SK-N-SH (cell line): ENCODE data around the gene FYTTD1. TPM values are rescaled to one million over a fixed set of nuclear protein-coding genes. Genes with fewer than 3 reads are reported as not detected.

Experiments
- CTCF ChIA-PET: fragments of 300-600, 350-600 bp; formaldehyde crosslinking; extraction: SDS; loops from one replicate; lab custom pipeline; 2021; lab: Yijun Ruan, JAX
- POLR2A ChIA-PET: fragments of 350-600 bp; sonication (Branson Sonifier 250); formaldehyde crosslinking; extraction: SDS; loops from one replicate; lab custom pipeline; 2020; ENCODE audit warnings: antibody characterized with exemption, inconsistent platforms; lab: Yijun Ruan, JAX
- DNase-seq: peaks from one replicate; pipeline ENCODE4 v3.0.0; 2012
- H2AFZ ChIP-seq: fragments of 200-600 bp; sonication (generic); 2 replicates; pipeline ENCODE4 v1.8.1; 2016; ENCODE audit warnings: antibody characterized with exemption, mild to moderate bottlenecking, low read depth
- H3F3A ChIP-seq: fragments of 200-600 bp; sonication (generic); replicated peaks from 2 replicates; pipeline ENCODE3; 2016; ENCODE audit warnings: antibody characterized with exemption, mild to moderate bottlenecking; ENCODE audit not compliant: insufficient read depth
- H3K27ac ChIP-seq, 2 experiments: fragments of 200-500 bp in 1 of 2; fragments of 200-600 bp in 1 of 2; sonication (Bioruptor generic) in 1 of 2; sonication (generic), shearing (Covaris generic) in 1 of 2; 2 replicates each; pipeline versions ENCODE4 v1.5.1 to v1.6.1; 2014 to 2016; ENCODE audit warnings: low read depth in 2 of 2, inconsistent platforms in 1 of 2, low read length in 1 of 2, mild to moderate bottlenecking in 1 of 2, mixed read lengths in 1 of 2
- H3K27me3 ChIP-seq: fragments of 200-600 bp; sonication (generic), shearing (Covaris generic); 2 replicates; pipeline ENCODE4 v1.6.1; 2016; ENCODE audit warnings: mixed run types; ENCODE audit not compliant: insufficient read depth
- H3K36me3 ChIP-seq, 2 experiments: fragments of 200-500 bp in 1 of 2; fragments of 200-600 bp in 1 of 2; sonication (Bioruptor generic) in 1 of 2; sonication (generic) in 1 of 2; replicated peaks in 1 of 2; 2 replicates each; pipeline versions ENCODE3 to v1.5.1; 2014 to 2016; ENCODE audit warnings: low read length in 1 of 2, mild to moderate bottlenecking in 1 of 2; ENCODE audit not compliant: insufficient read depth in 2 of 2, control insufficient read depth in 1 of 2
- H3K4me1 ChIP-seq, 2 experiments: fragments of 200-500 bp in 1 of 2; fragments of 200-600 bp in 1 of 2; sonication (Bioruptor generic) in 1 of 2; sonication (generic), shearing (Covaris generic) in 1 of 2; 2 replicates each; pipeline versions ENCODE4 v1.5.1 to v1.6.1; 2014 to 2016; ENCODE audit warnings: low read depth in 1 of 2, low read length in 1 of 2, mixed run types in 1 of 2; ENCODE audit not compliant: insufficient read depth in 2 of 2, control insufficient read depth in 1 of 2
- H3K4me2 ChIP-seq: fragments of 200-600 bp; sonication (generic), shearing (Covaris generic); 2 replicates; pipeline ENCODE4 v1.6.1; 2017; ENCODE audit warnings: mixed run types
- H3K4me3 ChIP-seq, 2 experiments: fragments of 200-500 bp in 1 of 2; fragments of 200-600 bp in 1 of 2; sonication (Bioruptor generic) in 1 of 2; sonication (generic), shearing (Covaris generic) in 1 of 2; 2 replicates each; pipeline versions ENCODE4 v1.5.1 to v1.8.1; 2014 to 2016; ENCODE audit warnings: low read depth in 2 of 2, inconsistent platforms in 1 of 2, low read length in 1 of 2, mild to moderate bottlenecking in 1 of 2, mixed read lengths in 1 of 2, moderate library complexity in 1 of 2
- H3K79me2 ChIP-seq: fragments of 200-600 bp; sonication (generic); 2 replicates; pipeline ENCODE4 v1.8.1; 2017; ENCODE audit warnings: mild to moderate bottlenecking; ENCODE audit not compliant: insufficient read depth
- H3K9ac ChIP-seq: fragments of 200-600 bp; sonication (generic); 2 replicates; pipeline ENCODE4 v1.6.1; 2017; ENCODE audit warnings: mixed run types
- H3K9me2 ChIP-seq: fragments of 200-600 bp; sonication (generic); 2 replicates; pipeline ENCODE4 v1.6.1; 2017; ENCODE audit warnings: mixed run types
- H3K9me3 ChIP-seq: fragments of 200-600 bp; sonication (generic); 2 replicates; pipeline ENCODE4 v1.6.1; 2017; ENCODE audit warnings: mixed run types, mild to moderate bottlenecking, moderate library complexity
- H4K20me1 ChIP-seq: fragments of 200-600 bp; sonication (generic); 2 replicates; pipeline ENCODE4 v1.6.1; 2017; ENCODE audit warnings: mild to moderate bottlenecking, mixed run types; ENCODE audit not compliant: insufficient read depth
- CHD2 ChIP-seq: fragments of 150-350 bp; IDR thresholded peaks from 2 replicates; pipeline ENCODE4 v1.6.1; 2018; ENCODE audit warnings: low read length; ENCODE audit not compliant: partially characterized antibody
- EP300 ChIP-seq, 2 experiments: IDR thresholded peaks; 2 replicates each; pipeline versions ENCODE4 v1.4.0 to v1.6.1; 2012; ENCODE audit warnings: borderline replicate concordance in 1 of 2, low read depth in 1 of 2, low read length in 1 of 2
- FOSL2 ChIP-seq: IDR thresholded peaks from 2 replicates; pipeline ENCODE4 v1.4.0; 2012; ENCODE audit warnings: low read depth, mild to moderate bottlenecking, moderate library complexity, borderline replicate concordance
- IRF3 ChIP-seq: fragments of 150-350 bp; IDR thresholded peaks from 2 replicates; pipeline ENCODE4 v1.6.1; 2016; ENCODE audit warnings: mild to moderate bottlenecking, low read depth, low read length
- JUND ChIP-seq: IDR thresholded peaks from 2 replicates; pipeline ENCODE4 v1.4.0; 2012
- MXI1 ChIP-seq: IDR thresholded peaks from 2 replicates; pipeline ENCODE4 v1.6.1; 2012; ENCODE audit warnings: mild to moderate bottlenecking, low read depth, low read length, improper control_type of control experiment
- POLR2AphosphoS5 ChIP-seq: IDR thresholded peaks from 2 replicates; pipeline ENCODE4 v1.6.1; 2012; ENCODE audit warnings: low read depth, low read length
- RAD21 ChIP-seq: IDR thresholded peaks from 2 replicates; pipeline ENCODE4 v1.6.1; 2012; ENCODE audit warnings: mild to moderate bottlenecking, low read length
- RFX5 ChIP-seq: IDR thresholded peaks from 2 replicates; pipeline ENCODE4 v1.6.1; 2012; ENCODE audit warnings: mild to moderate bottlenecking, improper control_type of control experiment, low read length
- USF2 ChIP-seq: fragments of 150-350 bp; IDR thresholded peaks from 2 replicates; pipeline ENCODE4 v1.6.1; 2017; ENCODE audit warnings: antibody characterized with exemption, low read length, low read depth, borderline replicate concordance
- YY1 ChIP-seq: IDR thresholded peaks from 2 replicates; pipeline ENCODE4 v1.4.0; 2012; ENCODE audit warnings: low read depth, mild to moderate bottlenecking
- WGBS: methylation state at CpG from one replicate; pipeline ENCODE4 v1.1.6; 2017; ENCODE audit warnings: low lambda C conversion rate; 5-methylcytosine and 5-hydroxymethylcytosine counted together
- polyA plus RNA-seq, 3 experiments: library from polyadenylated mRNA; depleted of rRNA; stranded (reverse); fragments of >200 nt; gene quantifications; 2 replicates each; pipeline ENCODE4 v1.2.3, GENCODE V29; 2012
- TF ChIP-seq, protein P1 (sequence below): IDR thresholded peaks from 2 replicates; pipeline ENCODE4 v1.4.0; 2012; ENCODE audit warnings: low read depth
- TF ChIP-seq, protein P2 (sequence below): IDR thresholded peaks from 2 replicates; pipeline ENCODE4 v1.4.0; 2012; ENCODE audit warnings: low read depth, borderline replicate concordance
- TF ChIP-seq, protein P3 (sequence below): IDR thresholded peaks from 2 replicates; pipeline ENCODE4 v1.4.0; 2012; ENCODE audit warnings: low read depth, borderline replicate concordance
- TF ChIP-seq, protein P4 (sequence below): fragments of 200-600 bp; sonication (generic); IDR thresholded peaks from 2 replicates; pipeline ENCODE4 v1.6.1; 2017; ENCODE audit warnings: antibody characterized with exemption, mild to moderate bottlenecking, moderate library complexity

Gene FYTTD1
- polyA plus RNA-seq, 1 of the 3 experiments (the other 2 are of a cell fraction) = 14.7 TPM

DNA sequence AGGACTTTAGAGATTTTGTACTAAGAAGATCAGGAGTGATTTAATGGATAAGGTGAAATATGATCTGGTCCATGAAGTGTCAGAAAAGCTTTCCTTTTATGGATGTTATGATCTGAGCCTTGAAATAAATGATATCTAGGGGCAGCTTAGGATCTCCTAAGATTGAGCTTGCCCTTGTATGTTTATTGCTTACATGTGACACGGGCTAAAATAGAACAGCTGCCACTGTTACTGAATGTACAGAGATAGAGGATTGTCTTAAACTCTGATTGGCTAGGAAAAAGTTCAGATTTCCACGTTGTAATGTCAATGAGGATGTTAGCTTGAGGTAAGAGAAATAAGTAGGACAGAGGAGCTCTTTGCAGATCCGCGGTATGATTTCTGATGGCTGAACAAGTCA lies 8.8 kb downstream of the FYTTD1 start:
- DNase-seq = no peak
- peaks cover 4% of the 10 kb centered on the region for H3F3A ChIP-seq
- H3K9ac ChIP-seq = no peak overlapping the region
- H3K4me2 ChIP-seq = no peak overlapping the region
- H3K9me3 ChIP-seq = no peaks in the 10 kb centered on the region
- TF ChIP-seq CHD2 (no peak), EP300 (IDR thresholded peaks at IDR 0.05; ENCODE audit: borderline replicate concordance in 1 of 2, low read depth in 1 of 2, low read length in 1 of 2) (no peak), RAD21 (no peak), IRF3 (no peak), MXI1 (no peak), YY1 (no peak), FOSL2 (no peak), POLR2AphosphoS5 (no peak)
- TF ChIP-seq, protein P1, sequence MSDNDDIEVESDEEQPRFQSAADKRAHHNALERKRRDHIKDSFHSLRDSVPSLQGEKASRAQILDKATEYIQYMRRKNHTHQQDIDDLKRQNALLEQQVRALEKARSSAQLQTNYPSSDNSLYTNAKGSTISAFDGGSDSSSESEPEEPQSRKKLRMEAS = no peak
- TF ChIP-seq, protein P2, sequence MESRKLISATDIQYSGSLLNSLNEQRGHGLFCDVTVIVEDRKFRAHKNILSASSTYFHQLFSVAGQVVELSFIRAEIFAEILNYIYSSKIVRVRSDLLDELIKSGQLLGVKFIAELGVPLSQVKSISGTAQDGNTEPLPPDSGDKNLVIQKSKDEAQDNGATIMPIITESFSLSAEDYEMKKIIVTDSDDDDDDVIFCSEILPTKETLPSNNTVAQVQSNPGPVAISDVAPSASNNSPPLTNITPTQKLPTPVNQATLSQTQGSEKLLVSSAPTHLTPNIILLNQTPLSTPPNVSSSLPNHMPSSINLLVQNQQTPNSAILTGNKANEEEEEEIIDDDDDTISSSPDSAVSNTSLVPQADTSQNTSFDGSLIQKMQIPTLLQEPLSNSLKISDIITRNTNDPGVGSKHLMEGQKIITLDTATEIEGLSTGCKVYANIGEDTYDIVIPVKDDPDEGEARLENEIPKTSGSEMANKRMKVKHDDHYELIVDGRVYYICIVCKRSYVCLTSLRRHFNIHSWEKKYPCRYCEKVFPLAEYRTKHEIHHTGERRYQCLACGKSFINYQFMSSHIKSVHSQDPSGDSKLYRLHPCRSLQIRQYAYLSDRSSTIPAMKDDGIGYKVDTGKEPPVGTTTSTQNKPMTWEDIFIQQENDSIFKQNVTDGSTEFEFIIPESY = no peak
- TF ChIP-seq, protein P3, sequence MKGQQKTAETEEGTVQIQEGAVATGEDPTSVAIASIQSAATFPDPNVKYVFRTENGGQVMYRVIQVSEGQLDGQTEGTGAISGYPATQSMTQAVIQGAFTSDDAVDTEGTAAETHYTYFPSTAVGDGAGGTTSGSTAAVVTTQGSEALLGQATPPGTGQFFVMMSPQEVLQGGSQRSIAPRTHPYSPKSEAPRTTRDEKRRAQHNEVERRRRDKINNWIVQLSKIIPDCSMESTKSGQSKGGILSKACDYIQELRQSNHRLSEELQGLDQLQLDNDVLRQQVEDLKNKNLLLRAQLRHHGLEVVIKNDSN = no peak
- H4K20me1 ChIP-seq = peaks cover 16% of the 10 kb centered on the region
- peaks cover 31 to 35% of the 10 kb centered on the region in 2 experiments for H3K36me3 ChIP-seq
- H3K27me3 ChIP-seq = no peaks in the 10 kb centered on the region
- no peak overlapping the region for H3K27ac ChIP-seq
- no peak overlapping the region for H2AFZ ChIP-seq
- WGBS = 97% methylated on average over 4 of the region's 4 CpGs
- no peak overlapping the region for H3K4me3 ChIP-seq
- H3K79me2 ChIP-seq = peaks cover 88% of the 10 kb centered on the region
- POLR2A ChIA-PET = no interaction called here
- no peaks in the 10 kb centered on the region for H3K9me2 ChIP-seq
- no peaks in the 10 kb centered on the region; a peak in 1 of 4 replicates for H3K4me1 ChIP-seq
- CTCF ChIA-PET = no interaction called here

DNA sequence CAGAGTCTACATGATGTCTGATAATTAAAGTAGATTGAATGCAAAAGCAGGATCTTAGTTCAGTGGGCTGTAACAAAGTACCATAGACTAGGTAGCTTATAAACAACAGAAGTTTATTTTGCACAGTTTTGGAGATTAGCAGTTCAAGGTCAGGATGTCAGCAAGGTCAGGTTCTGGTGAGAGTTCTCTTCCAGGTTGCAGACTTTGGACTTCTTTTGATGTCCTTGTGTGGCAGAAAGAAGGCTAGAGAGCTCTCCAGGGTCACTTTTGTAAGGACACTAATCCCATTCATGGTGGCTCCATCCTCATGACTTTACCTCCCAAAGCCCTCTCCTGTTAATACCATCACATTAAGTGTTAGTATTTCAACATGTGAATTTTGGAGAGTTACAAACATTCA lies 12.1 kb downstream of the FYTTD1 start:
- peaks cover 74% of the 10 kb centered on the region for H3K79me2 ChIP-seq

More for the DNA sequence above, 12.1 kb downstream of the FYTTD1 start:
- POLR2A ChIA-PET = no interaction called here
- Histone ChIP-seq H3F3A (peaks cover 2% of the 10 kb centered on the region), H3K9ac (no peak overlapping the region), H3K27ac (no peak overlapping the region), H3K27me3 (no peaks in the 10 kb centered on the region), H3K9me2 (no peaks in the 10 kb centered on the region), H3K36me3 (peaks cover 35 to 48% of the 10 kb centered on the region in 2 experiments), H3K4me2 (no peak overlapping the region), H3K4me3 (no peak overlapping the region), H3K9me3 (no peaks in the 10 kb centered on the region), H4K20me1 (no peaks in the 10 kb centered on the region; the same call in 1 of the 2 replicates), H3K4me1 (no peaks in the 10 kb centered on the region), H2AFZ (no peak overlapping the region)
- CTCF ChIA-PET = no interaction called here
- TF ChIP-seq JUND = no peak
- TF ChIP-seq, protein P3 = no peak
- TF ChIP-seq, protein P4, sequence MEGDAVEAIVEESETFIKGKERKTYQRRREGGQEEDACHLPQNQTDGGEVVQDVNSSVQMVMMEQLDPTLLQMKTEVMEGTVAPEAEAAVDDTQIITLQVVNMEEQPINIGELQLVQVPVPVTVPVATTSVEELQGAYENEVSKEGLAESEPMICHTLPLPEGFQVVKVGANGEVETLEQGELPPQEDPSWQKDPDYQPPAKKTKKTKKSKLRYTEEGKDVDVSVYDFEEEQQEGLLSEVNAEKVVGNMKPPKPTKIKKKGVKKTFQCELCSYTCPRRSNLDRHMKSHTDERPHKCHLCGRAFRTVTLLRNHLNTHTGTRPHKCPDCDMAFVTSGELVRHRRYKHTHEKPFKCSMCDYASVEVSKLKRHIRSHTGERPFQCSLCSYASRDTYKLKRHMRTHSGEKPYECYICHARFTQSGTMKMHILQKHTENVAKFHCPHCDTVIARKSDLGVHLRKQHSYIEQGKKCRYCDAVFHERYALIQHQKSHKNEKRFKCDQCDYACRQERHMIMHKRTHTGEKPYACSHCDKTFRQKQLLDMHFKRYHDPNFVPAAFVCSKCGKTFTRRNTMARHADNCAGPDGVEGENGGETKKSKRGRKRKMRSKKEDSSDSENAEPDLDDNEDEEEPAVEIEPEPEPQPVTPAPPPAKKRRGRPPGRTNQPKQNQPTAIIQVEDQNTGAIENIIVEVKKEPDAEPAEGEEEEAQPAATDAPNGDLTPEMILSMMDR = no peak
- TF ChIP-seq USF2 = no peak
- TF ChIP-seq RFX5 = no peak
- DNase-seq = no peak
